GM23248 (cell line): Measurements from ENCODE around the gene LRMDA. TPM values are rescaled to one million over a fixed set of nuclear protein-coding genes. Genes with fewer than 3 reads are reported as not detected.

Experiments used
- DNase-seq: peaks from one replicate; pipeline ENCODE4 v3.0.0-alpha.2; 2015
- H2AFZ ChIP-seq: fragments of 200-600 bp; sonication (generic); 2 replicates; pipeline ENCODE4 v1.6.1; 2016; ENCODE audit warnings: antibody characterized with exemption
- H3F3A ChIP-seq: fragments of 200-600 bp; sonication (generic); 2 replicates; pipeline ENCODE4 v1.6.1; 2016; ENCODE audit warnings: mild to moderate bottlenecking, antibody characterized with exemption, mixed run types; ENCODE audit not compliant: insufficient read depth
- H3K27ac ChIP-seq: fragments of 200-600 bp; sonication (generic); 2 replicates; pipeline ENCODE4 v1.5.1; 2016; ENCODE audit warnings: mild to moderate bottlenecking
- H3K27me3 ChIP-seq: fragments of 200-600 bp; sonication (generic); replicated peaks from 2 replicates; pipeline ENCODE4 v1.6.1; 2016; ENCODE audit warnings: mild to moderate bottlenecking; ENCODE audit not compliant: insufficient read depth
- H3K36me3 ChIP-seq: fragments of 200-600 bp; sonication (generic); 2 replicates; pipeline ENCODE4 v1.6.1; 2016; ENCODE audit warnings: low read depth, mild to moderate bottlenecking
- H3K4me1 ChIP-seq: fragments of 200-600 bp; sonication (generic); 2 replicates; pipeline ENCODE4 v1.6.1; 2016; ENCODE audit warnings: mild to moderate bottlenecking; ENCODE audit not compliant: insufficient read depth
- H3K4me2 ChIP-seq: fragments of 200-600 bp; sonication (generic); one replicate; pipeline ENCODE4 v1.6.1; 2016; ENCODE audit warnings: mild to moderate bottlenecking; ENCODE audit not compliant: unreplicated experiment
- H3K4me3 ChIP-seq: fragments of 200-600 bp; sonication (generic); 2 replicates; pipeline ENCODE4 v1.5.1; 2016; ENCODE audit warnings: mild to moderate bottlenecking
- H3K79me2 ChIP-seq: fragments of 200-600 bp; sonication (generic); 2 replicates; pipeline ENCODE4 v1.6.1; 2016; ENCODE audit warnings: mild to moderate bottlenecking; ENCODE audit not compliant: insufficient read depth
- H3K9ac ChIP-seq: fragments of 200-600 bp; sonication (generic); 2 replicates; pipeline ENCODE4 v1.6.1; 2016; ENCODE audit warnings: mild to moderate bottlenecking
- H3K9me2 ChIP-seq: fragments of 200-600 bp; sonication (generic); 2 replicates; pipeline ENCODE4 v1.6.1; 2016; ENCODE audit warnings: mixed run types, mild to moderate bottlenecking, moderate library complexity; ENCODE audit not compliant: insufficient read depth
- H3K9me3 ChIP-seq: fragments of 200-600 bp; sonication (generic); one replicate; pipeline ENCODE4 v1.6.1; 2017; ENCODE audit warnings: low read depth
- H4K20me1 ChIP-seq: fragments of 200-600 bp; sonication (generic); 2 replicates; pipeline ENCODE4 v1.6.0; 2016; ENCODE audit not compliant: insufficient read depth
- EZH2 ChIP-seq: fragments of 200-600 bp; sonication (generic); IDR thresholded peaks from 2 replicates; pipeline ENCODE4 v1.6.1; 2018; ENCODE audit warnings: antibody characterized with exemption, mild to moderate bottlenecking; ENCODE audit not compliant: insufficient read depth, poor library complexity, severe bottlenecking
- EZH2phosphoT487 ChIP-seq: fragments of 200-600 bp; sonication (generic); IDR thresholded peaks from 2 replicates; pipeline ENCODE4 v1.6.1; 2018; ENCODE audit warnings: antibody characterized with exemption, moderate library complexity, mild to moderate bottlenecking, low read depth; ENCODE audit not compliant: insufficient read depth
- WGBS, 2 experiments: methylation state at CpG; one replicate each; pipeline ENCODE4 v1.1.6; 2015 to 2017; ENCODE audit warnings: low lambda C conversion rate in 2 of 2, low coverage in 1 of 2; ENCODE audit errors: missing lambda C conversion rate in 2 of 2; 5-methylcytosine and 5-hydroxymethylcytosine counted together
- in situ Hi-C: fragments of 300-500 bp; cut with MboI; formaldehyde crosslinking; loops from 2 replicates; pipeline ENCODE4 v1.15.0; 2020
- polyA plus RNA-seq: library from polyadenylated mRNA; unstranded; fragments of >200 nt; fragmentation: Nextera tagmentation; extraction: Ambion mirVana; gene quantifications from 2 replicates; pipeline ENCODE4 v1.2.1, GENCODE V29; 2016
- total RNA-seq: library from RNA; depleted of rRNA; stranded (reverse); fragments of >200 nt; shearing (Covaris generic); gene quantifications from 2 replicates; pipeline ENCODE4 v1.2.3, GENCODE V29; 2014

Gene LRMDA
- total and polyA plus RNA-seq, 2 experiments from 2014 or later = 2.6 TPM; not detected in 1

DNA sequence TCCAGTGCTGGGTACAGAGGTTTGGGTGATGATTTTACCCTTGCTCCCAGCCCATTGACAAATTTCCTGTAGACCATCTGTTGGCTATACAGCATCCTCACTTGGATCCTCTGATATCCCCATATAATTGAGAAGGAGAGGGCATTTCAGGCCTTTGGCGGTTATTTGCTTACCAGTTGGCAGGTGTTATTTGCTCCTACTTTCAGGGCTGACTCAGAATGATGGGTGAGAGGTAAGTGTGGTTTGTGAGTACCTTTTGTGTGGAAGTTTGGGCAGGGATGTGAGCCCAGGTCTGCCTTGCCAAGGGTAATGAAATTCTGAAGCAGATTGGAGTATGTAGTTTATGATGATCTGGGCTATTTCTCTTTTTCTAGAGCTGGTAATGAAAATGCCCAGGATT is 93.6 kb downstream of the LRMDA start:
- Histone ChIP-seq H3K36me3 (no peaks in the 10 kb centered on the region), H3K4me1 (0 out of 2 replicates have a peak, but pooled peaks cover 5% of the 10 kb centered on the region), H3F3A (peaks cover 12% of the 10 kb centered on the region; the same call in 1 of the 2 replicates), H3K9me2 (no peaks in the 10 kb centered on the region), H3K27me3 (peaks cover 14% of the 10 kb centered on the region; the same call in 1 of the 2 replicates), H3K4me3 (no peak overlapping the region), H3K9ac (no peak overlapping the region), H3K4me2 (no peak overlapping the region), H3K9me3 (no peaks in the 10 kb centered on the region), H2AFZ (no peak overlapping the region), H4K20me1 (no peaks in the 10 kb centered on the region), H3K79me2 (no peaks in the 10 kb centered on the region), H3K27ac (no peak overlapping the region)
- 100% methylated on average over 1 of the region's 1 CpG for WGBS, 2 experiments
- in situ Hi-C loops = no loop called here
- no peak for TF ChIP-seq EZH2
- TF ChIP-seq EZH2phosphoT487 = no peak
- no peak for DNase-seq

DNA sequence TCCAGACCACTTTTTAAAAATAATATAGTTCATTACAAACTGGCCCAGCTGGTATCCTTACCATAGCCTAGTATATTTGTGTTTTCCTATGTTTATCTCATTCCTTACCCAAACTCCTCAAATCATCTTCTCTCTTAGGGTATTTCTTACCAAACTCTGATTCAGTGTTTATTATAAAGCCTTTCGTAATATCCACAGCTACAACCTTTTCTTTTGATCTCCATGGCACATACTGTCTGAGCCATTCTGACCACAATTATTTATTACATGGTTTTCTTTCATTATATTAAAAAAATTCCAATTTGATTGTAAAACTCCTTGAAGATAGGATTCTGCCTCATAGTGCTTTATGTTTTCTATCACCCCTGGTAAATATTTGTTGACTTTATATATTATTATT is 94.2 kb downstream of the LRMDA start:
- Histone ChIP-seq H3K9me3 (no peaks in the 10 kb centered on the region), H3K27ac (no peak overlapping the region), H3K9me2 (no peaks in the 10 kb centered on the region), H3K4me3 (no peak overlapping the region), H2AFZ (no peak overlapping the region), H3K36me3 (no peaks in the 10 kb centered on the region), H3K4me1 (peaks cover 10% of the 10 kb centered on the region), H3K79me2 (no peaks in the 10 kb centered on the region), H3K4me2 (no peak overlapping the region), H3K27me3 (peaks cover 9% of the 10 kb centered on the region; the same call in 1 of the 2 replicates), H4K20me1 (no peaks in the 10 kb centered on the region), H3F3A (peaks cover 17% of the 10 kb centered on the region; the same call in 1 of the 2 replicates), H3K9ac (no peak overlapping the region)
- 50 to 74% methylated on average over 1 of the region's 1 CpG for WGBS, 2 experiments
- TF ChIP-seq EZH2phosphoT487 = no peak
- TF ChIP-seq EZH2 = no peak
- in situ Hi-C loops = no loop called here
- DNase-seq = peak; percentile 50

DNA sequence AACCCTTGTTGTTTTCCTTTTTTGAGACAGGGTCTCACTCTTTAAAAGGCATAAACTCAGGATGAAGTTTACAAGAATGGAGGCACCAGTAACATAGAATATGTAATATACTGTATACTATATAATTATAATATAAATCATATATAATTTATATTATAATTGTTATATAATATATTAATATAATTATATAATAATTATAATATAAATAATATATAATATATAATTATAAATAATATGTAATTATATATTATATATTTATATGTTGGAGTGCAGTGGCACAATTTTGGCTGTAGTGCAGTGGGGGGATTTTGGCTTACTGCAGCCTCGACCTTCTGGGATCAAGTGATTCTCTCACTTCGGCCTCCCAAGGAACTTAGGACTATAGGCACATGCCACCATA is 96.1 kb downstream of the LRMDA start:
- no peaks in the 10 kb centered on the region for H3K9me3 ChIP-seq
- no peaks in the 10 kb centered on the region for H3K27me3 ChIP-seq
- TF ChIP-seq EZH2 = no peak
- no peak for TF ChIP-seq EZH2phosphoT487
- H3K27ac ChIP-seq = no peak overlapping the region
- no peaks in the 10 kb centered on the region for H3K36me3 ChIP-seq
- DNase-seq = no peak
- no peak overlapping the region for H3K9ac ChIP-seq
- H3F3A ChIP-seq = peaks cover 28% of the 10 kb centered on the region; the same call in 1 of the 2 replicates
- H4K20me1 ChIP-seq = no peaks in the 10 kb centered on the region
- 92% methylated on average over 2 of the region's 2 CpGs for WGBS, 2 experiments
- H3K4me2 ChIP-seq = no peak overlapping the region
- in situ Hi-C loops = no loop called here
- H3K4me1 ChIP-seq = peaks cover 25% of the 10 kb centered on the region
- no peak overlapping the region for H3K4me3 ChIP-seq
- no peaks in the 10 kb centered on the region for H3K79me2 ChIP-seq
- H3K9me2 ChIP-seq = no peaks in the 10 kb centered on the region
- no peak overlapping the region for H2AFZ ChIP-seq

DNA sequence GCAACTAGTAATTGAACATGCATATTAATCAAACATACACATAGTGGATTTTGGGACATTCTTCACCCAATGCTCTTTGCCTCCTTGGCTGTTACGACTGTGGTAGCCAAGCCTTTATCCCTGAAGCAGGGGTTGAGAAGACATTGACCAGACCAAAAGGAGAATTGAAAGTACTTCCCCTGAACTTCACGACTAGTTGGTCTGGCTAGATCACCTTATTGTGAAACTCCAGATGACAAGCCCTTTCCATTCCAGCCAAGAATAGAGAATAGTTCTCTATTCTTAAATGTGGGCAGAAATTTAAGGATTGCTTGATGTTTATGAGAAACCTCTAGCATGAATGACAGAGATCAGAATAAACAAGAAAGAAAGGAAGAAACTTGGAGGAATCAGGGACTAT is 97.0 kb downstream of the LRMDA start:
- H3K9ac ChIP-seq = no peak overlapping the region
- H4K20me1 ChIP-seq = no peaks in the 10 kb centered on the region
- 58 to 61% methylated on average over 2 of the region's 2 CpGs for WGBS, 2 experiments
- H3F3A ChIP-seq = peaks cover 35% of the 10 kb centered on the region; the same call in 1 of the 2 replicates
- no peak for TF ChIP-seq EZH2phosphoT487
- TF ChIP-seq EZH2 = no peak
- H3K4me2 ChIP-seq = no peak overlapping the region
- no peaks in the 10 kb centered on the region for H3K79me2 ChIP-seq
- no peaks in the 10 kb centered on the region for H3K27me3 ChIP-seq
- peaks cover 30% of the 10 kb centered on the region for H3K4me1 ChIP-seq
- H3K36me3 ChIP-seq = no peaks in the 10 kb centered on the region
- no peak for DNase-seq
- H3K9me2 ChIP-seq = no peaks in the 10 kb centered on the region
- no peak overlapping the region for H2AFZ ChIP-seq
- no peak overlapping the region for H3K27ac ChIP-seq
- no peaks in the 10 kb centered on the region for H3K9me3 ChIP-seq
- in situ Hi-C loops = no loop called here
- H3K4me3 ChIP-seq = no peak overlapping the region

DNA sequence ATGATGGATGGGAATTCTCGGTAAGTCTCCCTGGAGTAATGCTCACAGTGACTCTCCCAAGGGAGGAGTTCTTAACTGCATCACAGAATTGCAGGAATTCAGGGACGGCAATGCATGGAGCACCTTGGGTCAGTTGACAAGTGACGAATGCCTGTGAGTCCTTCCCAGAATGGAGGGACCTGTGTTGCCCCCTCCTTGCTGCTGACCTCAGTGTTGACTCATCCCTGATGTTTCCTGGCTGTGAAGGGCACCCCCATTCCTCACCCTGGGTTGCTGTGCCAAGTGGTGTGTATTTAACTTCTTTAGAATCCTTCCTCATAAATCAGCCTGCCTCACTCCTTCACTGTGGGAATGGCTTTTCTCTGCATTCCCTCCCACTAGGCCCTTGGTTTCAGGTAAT is 98.9 kb downstream of the LRMDA start:
- Histone ChIP-seq H3K79me2 (no peaks in the 10 kb centered on the region), H3F3A (peaks cover 34% of the 10 kb centered on the region; the same call in 1 of the 2 replicates), H3K9me3 (no peaks in the 10 kb centered on the region), H3K36me3 (no peaks in the 10 kb centered on the region), H3K4me1 (peaks cover 26% of the 10 kb centered on the region), H3K4me2 (no peak overlapping the region), H3K27me3 (no peaks in the 10 kb centered on the region), H2AFZ (no peak overlapping the region), H3K9ac (no peak overlapping the region), H4K20me1 (no peaks in the 10 kb centered on the region), H3K4me3 (no peak overlapping the region), H3K27ac (no peak overlapping the region), H3K9me2 (no peaks in the 10 kb centered on the region)
- WGBS, 2 experiments = 24 to 51% methylated on average over 3 of the region's 3 CpGs
- in situ Hi-C loops = no loop called here
- peak; percentile 67 for DNase-seq
- no peak for TF ChIP-seq EZH2
- TF ChIP-seq EZH2phosphoT487 = no peak
